GM12878 (cell line): Measurements from ENCODE around the gene ADGRD1. TPM values are rescaled to one million over a fixed set of nuclear protein-coding genes. Genes with fewer than 3 reads are reported as not detected.

Source experiments
- ATAC-seq: fragments of 200-7000 bp; cut with Tn5 transposase; 3 replicates; pipeline ENCODE4 v1.9.1; 2020; ENCODE audit warnings: mild to moderate bottlenecking, moderate library complexity
- BruUV-seq: library from RNA; stranded (reverse); fragments of 400-500 nt; replicated peaks from 2 replicates; lab custom pipeline; 2021; lab: Mats Ljungman, UMichigan
- CTCF ChIA-PET: fragments of 300-600 bp; sonication (Branson Sonifier 250); formaldehyde crosslinking; extraction: SDS; loops from one replicate; lab custom pipeline; 2021; ENCODE audit warnings: inconsistent platforms; lab: Yijun Ruan, JAX
- POLR2A ChIA-PET: fragments of 350-600 bp; formaldehyde crosslinking; extraction: SDS; loops from one replicate; lab custom pipeline; 2021; ENCODE audit warnings: inconsistent platforms; lab: Charles Lee
- RAD21 ChIA-PET: fragments of 300-600 bp; sonication (Branson Sonifier 250); formaldehyde crosslinking; loops from one replicate; lab custom pipeline; 2023; ENCODE audit warnings: antibody characterized with exemption; ENCODE audit not compliant: unreplicated experiment; lab: Charles Lee
- SMC1A ChIA-PET: fragments of 300-600 bp; sonication (Branson Sonifier 250); formaldehyde crosslinking; loops from one replicate; lab custom pipeline; 2023; ENCODE audit not compliant: unreplicated experiment, uncharacterized antibody; lab: Charles Lee
- DNase-seq: peaks from one replicate; pipeline ENCODE4 v3.0.0-alpha.2; 2011; ENCODE audit warnings: low read depth, low spot score
- FAIRE-seq: peaks from 3 replicates; lab custom pipeline; 2011; peaks lifted over from hg19 to GRCh38; lab: Jason Lieb, UNC
- H2AFZ ChIP-seq: 2 replicates; pipeline ENCODE4 v1.6.0; 2011; ENCODE audit warnings: low read depth, low read length, control low read depth; ENCODE audit not compliant: control insufficient read depth
- H3K27ac ChIP-seq: 2 replicates; pipeline ENCODE4 v1.5.1; 2011; ENCODE audit warnings: control low read depth; ENCODE audit not compliant: control insufficient read depth, insufficient read depth
- H3K27me3 ChIP-seq, 2 experiments: replicated peaks in 1 of 2; 2 replicates each; pipeline versions ENCODE4 v1.6.0 to v1.6.1; 2011; ENCODE audit warnings: low read length in 1 of 2; ENCODE audit not compliant: control insufficient read depth in 2 of 2, insufficient read depth in 2 of 2
- H3K36me3 ChIP-seq, 2 experiments: 2 replicates each; pipeline ENCODE4 v1.5.1; 2011; ENCODE audit warnings: low read length in 1 of 2; ENCODE audit not compliant: control insufficient read depth in 2 of 2, insufficient read depth in 2 of 2
- H3K4me1 ChIP-seq: 2 replicates; pipeline ENCODE4 v1.6.1; 2011; ENCODE audit warnings: mild to moderate bottlenecking, low read length, moderate library complexity, mixed read lengths; ENCODE audit not compliant: control insufficient read depth, insufficient read depth
- H3K4me2 ChIP-seq: 2 replicates; pipeline ENCODE4 v1.6.0; 2011; ENCODE audit warnings: control low read depth; ENCODE audit not compliant: control insufficient read depth, insufficient read depth
- H3K4me3 ChIP-seq: fragments of 200-600 bp; sonication (generic); 2 replicates; pipeline ENCODE4 v1.5.1; 2016
- H3K79me2 ChIP-seq: 2 replicates; pipeline ENCODE4 v1.6.0; 2011; ENCODE audit warnings: low read length; ENCODE audit not compliant: control insufficient read depth, insufficient read depth
- H3K9ac ChIP-seq: 2 replicates; pipeline ENCODE4 v1.8.0; 2011; ENCODE audit warnings: low read length, control low read depth, mixed read lengths; ENCODE audit not compliant: control insufficient read depth, insufficient read depth
- H3K9me3 ChIP-seq: replicated peaks from 3 replicates; pipeline ENCODE4 v1.5.1; 2011; ENCODE audit warnings: mild to moderate bottlenecking, low read length; ENCODE audit not compliant: control insufficient read depth, insufficient read depth
- H4K20me1 ChIP-seq: 2 replicates; pipeline ENCODE4 v1.6.0; 2011; ENCODE audit not compliant: control insufficient read depth, insufficient read depth
- NFIC ChIP-seq: IDR thresholded peaks from 2 replicates; pipeline ENCODE4 v1.6.1; 2012; ENCODE audit warnings: low read depth, mild to moderate bottlenecking, inconsistent platforms, low read length, moderate library complexity
- RAD21 ChIP-seq: IDR thresholded peaks from 2 replicates; pipeline ENCODE4 v1.6.1; 2011; ENCODE audit warnings: mild to moderate bottlenecking, low read depth, low read length, moderate library complexity; ENCODE audit not compliant: insufficient read depth
- SMAD1 ChIP-seq: fragments of 450-650 bp; IDR thresholded peaks from 2 replicates; pipeline ENCODE4 v1.6.1; 2018; ENCODE audit warnings: mild to moderate bottlenecking, low read depth; ENCODE audit not compliant: partially characterized antibody
- SMAD5 ChIP-seq: IDR thresholded peaks from 2 replicates; pipeline ENCODE4 v1.6.1; 2016; ENCODE audit warnings: antibody characterized with exemption, low read depth
- TCF3 ChIP-seq: IDR thresholded peaks from 2 replicates; pipeline ENCODE4 v1.6.1; 2012; ENCODE audit warnings: low read depth, mild to moderate bottlenecking, low read length, borderline replicate concordance; ENCODE audit not compliant: insufficient read depth
- WGBS: methylation state at CpG from one replicate; pipeline ENCODE4 v1.1.6; 2016; ENCODE audit warnings: low lambda C conversion rate; ENCODE audit not compliant: insufficient replicate concordance, insufficient coverage; ENCODE audit errors: missing lambda C conversion rate; 5-methylcytosine and 5-hydroxymethylcytosine counted together
- in situ Hi-C: fragments of 300-500 bp; cut with MboI; formaldehyde crosslinking; loops from 9 replicates; pipeline ENCODE4 v1.14.3; 2018; ENCODE audit warnings: mixed read lengths
- intact Hi-C: fragments of 100-400 bp; cut with micrococcal nuclease; formaldehyde crosslinking; loops from one replicate; pipeline ENCODE4 v1.14.2; 2022; ENCODE audit not compliant: unreplicated experiment
- polyA plus RNA-seq, 11 experiments: library from polyadenylated mRNA; depleted of rRNA in 4 of 11; unstranded in 6 of 11; stranded (reverse) in 5 of 11; fragments of >200 nt; fragmentation: Nextera tagmentation in 4 of 11; fragmentation: Illumina TruSeq in 1 of 11; extraction: Ambion mirVana in 4 of 11; extraction: Trizol in 1 of 11; gene quantifications; 1 replicate in 1 of 11; 2 replicates in 10 of 11; pipeline versions ENCODE4 v1.2.1 to v1.2.3, GENCODE V29; 2011 to 2016; ENCODE audit warnings: inconsistent platforms in 2 of 11, missing spikeins in 2 of 11, low read depth in 1 of 11
- total RNA-seq, 4 experiments: library from RNA; depleted of rRNA in 3 of 4; stranded (reverse); fragments of >200 nt in 3 of 4; fragmentation: Illumina TruSeq in 1 of 4; extraction: Trizol in 1 of 4; gene quantifications; 2 replicates each; pipeline versions ENCODE4 v1.2.1 to v1.2.3, GENCODE V29; 2013 to 2021
- TF ChIP-seq, protein P1 (sequence below): IDR thresholded peaks from 2 replicates; pipeline ENCODE4 v1.6.1; 2011; ENCODE audit warnings: mild to moderate bottlenecking, low read depth, low read length, moderate library complexity; ENCODE audit not compliant: insufficient replicate concordance
- TF ChIP-seq, protein P2 (sequence below): IDR thresholded peaks from 2 replicates; pipeline ENCODE4 v1.6.1; 2011; ENCODE audit warnings: borderline replicate concordance, low read depth, mild to moderate bottlenecking, moderate library complexity, low read length; ENCODE audit not compliant: insufficient read depth, poor library complexity, severe bottlenecking

The ADGRD1 gene
- total and polyA plus RNA-seq, 10 of the 15 experiments (the other 5 are each of a cell fraction or from before 2014, with no cell fraction given): 0.15 to 12.7 (median 1.2) TPM

DNA sequence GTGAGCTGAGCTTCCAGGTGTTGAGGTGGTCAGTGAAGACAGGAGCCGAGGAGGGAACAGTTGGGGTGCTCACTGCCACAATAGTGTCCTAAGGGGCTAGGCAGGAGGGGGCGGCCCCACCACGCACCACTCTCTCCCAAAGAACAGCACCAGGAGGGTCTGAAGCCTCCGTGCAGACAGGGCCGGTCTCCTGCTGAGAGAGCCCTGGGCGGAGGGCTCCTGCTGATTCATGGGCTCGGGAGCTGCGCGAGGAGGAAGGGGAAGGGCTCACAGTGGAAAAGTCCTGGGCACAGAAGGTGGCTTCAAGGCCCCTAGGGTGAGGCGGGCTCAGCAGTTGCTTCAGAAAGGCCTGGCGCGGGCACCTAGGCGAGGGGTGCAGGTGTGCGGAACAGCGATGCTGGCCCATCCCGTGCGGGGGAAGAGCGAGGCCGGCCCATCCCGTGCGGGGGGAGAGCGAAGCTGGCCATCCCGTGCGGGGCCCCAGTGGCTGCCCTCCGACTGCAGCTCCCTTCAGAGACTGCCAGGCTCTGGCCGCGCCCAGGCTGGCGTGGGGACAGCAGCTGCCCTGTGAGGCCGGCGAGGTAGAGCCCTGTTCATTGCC is 176.7 kb downstream of the ADGRD1 start:
- no peak for FAIRE-seq
- Histone ChIP-seq H3K4me2 (no peak overlapping the region), H2AFZ (no peak overlapping the region), H3K36me3 (no peaks in the 10 kb centered on the region), H3K4me1 (no peaks in the 10 kb centered on the region), H3K9ac (no peak overlapping the region)
- SMC1A ChIA-PET: interaction anchor here (1.2 to 6.5 kb wide), 3 partner anchors 25 to 217 kb away, joined by 3 to 86 read pairs (median 3); no protein-coding TSS in a partner anchor
- TF ChIP-seq NFIC (no peak), SMAD5 (no peak), SMAD1 (no peak), TCF3 (peak; percentile 84), RAD21 (no peak)
- TF ChIP-seq, protein P1, sequence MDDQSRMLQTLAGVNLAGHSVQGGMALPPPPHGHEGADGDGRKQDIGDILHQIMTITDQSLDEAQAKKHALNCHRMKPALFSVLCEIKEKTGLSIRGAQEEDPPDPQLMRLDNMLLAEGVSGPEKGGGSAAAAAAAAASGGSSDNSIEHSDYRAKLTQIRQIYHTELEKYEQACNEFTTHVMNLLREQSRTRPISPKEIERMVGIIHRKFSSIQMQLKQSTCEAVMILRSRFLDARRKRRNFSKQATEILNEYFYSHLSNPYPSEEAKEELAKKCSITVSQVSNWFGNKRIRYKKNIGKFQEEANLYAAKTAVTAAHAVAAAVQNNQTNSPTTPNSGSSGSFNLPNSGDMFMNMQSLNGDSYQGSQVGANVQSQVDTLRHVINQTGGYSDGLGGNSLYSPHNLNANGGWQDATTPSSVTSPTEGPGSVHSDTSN: peak; percentile 57
- TF ChIP-seq, protein P2, sequence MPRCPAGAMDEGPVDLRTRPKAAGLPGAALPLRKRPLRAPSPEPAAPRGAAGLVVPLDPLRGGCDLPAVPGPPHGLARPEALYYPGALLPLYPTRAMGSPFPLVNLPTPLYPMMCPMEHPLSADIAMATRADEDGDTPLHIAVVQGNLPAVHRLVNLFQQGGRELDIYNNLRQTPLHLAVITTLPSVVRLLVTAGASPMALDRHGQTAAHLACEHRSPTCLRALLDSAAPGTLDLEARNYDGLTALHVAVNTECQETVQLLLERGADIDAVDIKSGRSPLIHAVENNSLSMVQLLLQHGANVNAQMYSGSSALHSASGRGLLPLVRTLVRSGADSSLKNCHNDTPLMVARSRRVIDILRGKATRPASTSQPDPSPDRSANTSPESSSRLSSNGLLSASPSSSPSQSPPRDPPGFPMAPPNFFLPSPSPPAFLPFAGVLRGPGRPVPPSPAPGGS: peak; percentile 92
- TF ChIP-seq, all 136 proteins: peak for 3
- no peak overlapping the region for H3K4me3 ChIP-seq
- ChIA-PET RAD21 (interaction anchor here (2.3 to 5.3 kb wide), 2 partner anchors 19 to 25 kb away, joined by 13 to 101 read pairs; no protein-coding TSS in a partner anchor), CTCF (interaction anchor here (4.6 to 6.2 kb wide), 3 partner anchors 18 to 215 kb away, joined by 26 to 198 read pairs (median 30); no protein-coding TSS in a partner anchor), POLR2A (no interaction called here)
- no peaks in the 10 kb centered on the region for H4K20me1 ChIP-seq
- 84% methylated on average over 29 of the region's 30 CpGs for WGBS
- no peaks in the 10 kb centered on the region for H3K27me3 ChIP-seq
- DNase-seq (no peak), ATAC-seq (no peak)
- no peak overlapping the region for H3K27ac ChIP-seq
- intact Hi-C loops: loop anchor here (5.0 kb wide), 2 partner anchors 303 to 368 kb away; no protein-coding TSS in a partner anchor
- no TSS peak for BruUV-seq
- in situ Hi-C loops: no loop called here
- no peaks in the 10 kb centered on the region for H3K9me3 ChIP-seq
- no peaks in the 10 kb centered on the region for H3K79me2 ChIP-seq
